ACC112 (cell line): ENCODE measurements around the gene MSANTD1.
"Not testable (repeated sequence)": the region's sequence is repeated elsewhere in the genome, so short reads cannot be mapped to it uniquely, and the experiment has no call there.

Experiments used
- H2AFZ ChIP-seq: fragments of 200-600 bp; sonication (generic); one replicate; pipeline ENCODE4 v1.6.0; 2017; ENCODE audit warnings: antibody characterized with exemption, low read length; ENCODE audit not compliant: unreplicated experiment
- H3K27ac ChIP-seq: fragments of 200-600 bp; sonication (generic); 2 replicates; pipeline ENCODE4 v1.5.1; 2014; ENCODE audit warnings: low read depth, mild to moderate bottlenecking, antibody characterized with exemption, low read length, moderate library complexity
- H3K27me3 ChIP-seq: fragments of 200-600 bp; sonication (generic); 2 replicates; pipeline ENCODE4 v1.6.1; 2014; ENCODE audit warnings: mild to moderate bottlenecking, antibody characterized with exemption, low read length, moderate library complexity, mixed read lengths; ENCODE audit not compliant: insufficient read depth
- H3K36me3 ChIP-seq: fragments of 200-600 bp; sonication (generic); 2 replicates; pipeline ENCODE4 v1.6.1; 2016; ENCODE audit warnings: mild to moderate bottlenecking, antibody characterized with exemption, low read length, moderate library complexity, mixed read lengths; ENCODE audit not compliant: insufficient read depth
- H3K4me1 ChIP-seq: fragments of 200-600 bp; sonication (generic); one replicate; pipeline ENCODE4 v1.6.1; 2016; ENCODE audit warnings: low read length, mixed read lengths; ENCODE audit not compliant: insufficient read depth, unreplicated experiment, control insufficient read depth
- H3K4me3 ChIP-seq: fragments of 200-600 bp; sonication (generic); 2 replicates; pipeline ENCODE4 v1.5.1; 2014; ENCODE audit warnings: mild to moderate bottlenecking, low read depth, low read length
- H3K79me2 ChIP-seq: fragments of 200-600 bp; sonication (generic); one replicate; pipeline ENCODE4 v1.6.0; 2016; ENCODE audit warnings: low read length; ENCODE audit not compliant: control insufficient read depth, unreplicated experiment, insufficient read depth

MSANTD1 gene

GRCh38 chr4:3299976-3300671 lies 51.2 kb downstream of the MSANTD1 start:
- no peak overlapping the region for H3K4me3 ChIP-seq
- no peaks in the 10 kb centered on the region for H3K27me3 ChIP-seq
- no peaks in the 10 kb centered on the region for H3K36me3 ChIP-seq
- H2AFZ ChIP-seq: no peak overlapping the region
- peaks cover 6% of the 10 kb centered on the region for H3K79me2 ChIP-seq
- H3K27ac ChIP-seq: no peak overlapping the region
- H3K4me1 ChIP-seq: peaks cover 7% of the 10 kb centered on the region

- H2AFZ ChIP-seq, H3K36me3 ChIP-seq, H3K4me3 ChIP-seq, H3K27ac ChIP-seq, H3K27me3 ChIP-seq, H3K79me2 ChIP-seq: not testable (repeated sequence)
- H3K4me1 ChIP-seq: peaks cover 15% of the 10 kb centered on the region
These were observed 51.9 kb downstream of the MSANTD1 start for GRCh38 chr4:3300882-3301281.

- Histone ChIP-seq H3K4me1 (peaks cover 18% of the 10 kb centered on the region), H3K27me3 (no peaks in the 10 kb centered on the region), H3K79me2 (peaks cover 8% of the 10 kb centered on the region), H3K36me3 (no peaks in the 10 kb centered on the region), H3K27ac (no peak overlapping the region), H2AFZ (no peak overlapping the region), H3K4me3 (no peak overlapping the region)
These were observed 52.7 kb downstream of the MSANTD1 start for GRCh38 chr4:3301450-3302172.

- H3K79me2 ChIP-seq: peaks cover 8% of the 10 kb centered on the region
- H3K36me3 ChIP-seq: no peaks in the 10 kb centered on the region
- H3K27me3 ChIP-seq: no peaks in the 10 kb centered on the region
- peaks cover 18% of the 10 kb centered on the region for H3K4me1 ChIP-seq
- no peak overlapping the region for H2AFZ ChIP-seq
- no peak overlapping the region for H3K27ac ChIP-seq
- no peak overlapping the region for H3K4me3 ChIP-seq
These were observed 53.3 kb downstream of the MSANTD1 start for GRCh38 chr4:3302173-3302785.

- Histone ChIP-seq H3K79me2 (peaks cover 8% of the 10 kb centered on the region), H3K27ac (no peak overlapping the region), H2AFZ (no peak overlapping the region), H3K4me1 (peaks cover 18% of the 10 kb centered on the region), H3K4me3 (no peak overlapping the region), H3K36me3 (no peaks in the 10 kb centered on the region), H3K27me3 (no peaks in the 10 kb centered on the region)
These were observed 54.0 kb downstream of the MSANTD1 start for GRCh38 chr4:3302786-3303564.

- Histone ChIP-seq H2AFZ (no peak overlapping the region), H3K27me3 (no peaks in the 10 kb centered on the region), H3K4me3 (no peak overlapping the region), H3K27ac (no peak overlapping the region), H3K79me2 (peaks cover 8% of the 10 kb centered on the region), H3K36me3 (no peaks in the 10 kb centered on the region), H3K4me1 (peaks cover 18% of the 10 kb centered on the region)
These were observed 54.5 kb downstream of the MSANTD1 start for GRCh38 chr4:3303565-3303824.

GRCh38 chr4:3303923-3304710 lies 55.2 kb downstream of the MSANTD1 start:
- Histone ChIP-seq H3K27me3 (no peaks in the 10 kb centered on the region), H3K36me3 (no peaks in the 10 kb centered on the region), H3K4me3 (no peak overlapping the region), H3K79me2 (peaks cover 8% of the 10 kb centered on the region), H3K4me1 (peaks cover 18% of the 10 kb centered on the region), H3K27ac (no peak overlapping the region), H2AFZ (no peak overlapping the region)

GRCh38 chr4:3304831-3305609 lies 56.1 kb downstream of the MSANTD1 start:
- no peak overlapping the region for H2AFZ ChIP-seq
- no peaks in the 10 kb centered on the region for H3K36me3 ChIP-seq
- H3K4me1 ChIP-seq: peaks cover 18% of the 10 kb centered on the region
- H3K4me3 ChIP-seq: no peak overlapping the region
- H3K79me2 ChIP-seq: peaks cover 6% of the 10 kb centered on the region
- no peak overlapping the region for H3K27ac ChIP-seq
- no peaks in the 10 kb centered on the region for H3K27me3 ChIP-seq

GRCh38 chr4:3305610-3306371 lies 56.8 kb downstream of the MSANTD1 start:
- Histone ChIP-seq H3K4me1 (peaks cover 18% of the 10 kb centered on the region), H3K79me2 (peaks cover 6% of the 10 kb centered on the region), H3K27ac (no peak overlapping the region), H3K27me3 (no peaks in the 10 kb centered on the region), H2AFZ (no peak overlapping the region), H3K4me3 (no peak overlapping the region), H3K36me3 (no peaks in the 10 kb centered on the region)
